ENCODE measurements around the gene EMSY. TPM values are rescaled to one million over a fixed set of nuclear protein-coding genes. Genes with fewer than 3 reads are reported as not detected.
A peak's percentile ranks its signal among the peaks of the same experiment; 100 is the strongest.
"Not testable (repeated sequence)": the region's sequence is repeated elsewhere in the genome, so short reads cannot be mapped to it uniquely, and the experiment has no call there.

The EMSY gene
- total and polyA plus RNA-seq, 12 donors: 5.9 to 23.4 (median 16.9) TPM

DNA sequence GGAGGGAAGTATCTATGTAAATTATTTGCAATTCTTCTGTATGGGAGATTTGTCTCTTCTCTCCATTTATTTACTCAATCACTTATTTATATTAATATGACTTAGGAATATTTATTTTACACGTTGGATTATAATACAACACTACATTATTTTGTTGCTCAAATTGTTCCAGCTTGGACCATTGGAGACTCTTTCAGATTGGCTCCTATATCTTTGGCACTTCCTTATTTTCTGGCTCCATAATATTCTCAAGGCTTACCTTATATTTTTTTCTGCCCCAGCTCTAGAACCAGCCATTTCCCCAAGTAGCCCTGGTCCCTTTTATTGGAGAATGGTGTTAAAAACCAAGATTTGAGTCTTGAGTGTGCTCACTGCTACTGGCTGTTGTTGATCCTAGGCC is 123.8 kb downstream of the EMSY start:
- H3K4me1 ChIP-seq: no peaks in the 10 kb centered on the region
- no peaks in the 10 kb centered on the region for H3K27me3 ChIP-seq
- intact Hi-C loops (cut with DNase I): no loop called here
- 81 to 87% methylated on average over 1 of the region's 1 CpG for whole genome bisulfite sequencing, 2 donors
- no peak for DNase-seq
- H3K9me3 ChIP-seq: no peaks in the 10 kb centered on the region
- TF ChIP-seq, protein P1, sequence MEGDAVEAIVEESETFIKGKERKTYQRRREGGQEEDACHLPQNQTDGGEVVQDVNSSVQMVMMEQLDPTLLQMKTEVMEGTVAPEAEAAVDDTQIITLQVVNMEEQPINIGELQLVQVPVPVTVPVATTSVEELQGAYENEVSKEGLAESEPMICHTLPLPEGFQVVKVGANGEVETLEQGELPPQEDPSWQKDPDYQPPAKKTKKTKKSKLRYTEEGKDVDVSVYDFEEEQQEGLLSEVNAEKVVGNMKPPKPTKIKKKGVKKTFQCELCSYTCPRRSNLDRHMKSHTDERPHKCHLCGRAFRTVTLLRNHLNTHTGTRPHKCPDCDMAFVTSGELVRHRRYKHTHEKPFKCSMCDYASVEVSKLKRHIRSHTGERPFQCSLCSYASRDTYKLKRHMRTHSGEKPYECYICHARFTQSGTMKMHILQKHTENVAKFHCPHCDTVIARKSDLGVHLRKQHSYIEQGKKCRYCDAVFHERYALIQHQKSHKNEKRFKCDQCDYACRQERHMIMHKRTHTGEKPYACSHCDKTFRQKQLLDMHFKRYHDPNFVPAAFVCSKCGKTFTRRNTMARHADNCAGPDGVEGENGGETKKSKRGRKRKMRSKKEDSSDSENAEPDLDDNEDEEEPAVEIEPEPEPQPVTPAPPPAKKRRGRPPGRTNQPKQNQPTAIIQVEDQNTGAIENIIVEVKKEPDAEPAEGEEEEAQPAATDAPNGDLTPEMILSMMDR (IDR thresholded peaks at IDR 0.05): no peak
- no peak for ATAC-seq
- no peak overlapping the region for H3K27ac ChIP-seq
- no peaks in the 10 kb centered on the region for H3K36me3 ChIP-seq
- H3K4me3 ChIP-seq: no peak overlapping the region

DNA sequence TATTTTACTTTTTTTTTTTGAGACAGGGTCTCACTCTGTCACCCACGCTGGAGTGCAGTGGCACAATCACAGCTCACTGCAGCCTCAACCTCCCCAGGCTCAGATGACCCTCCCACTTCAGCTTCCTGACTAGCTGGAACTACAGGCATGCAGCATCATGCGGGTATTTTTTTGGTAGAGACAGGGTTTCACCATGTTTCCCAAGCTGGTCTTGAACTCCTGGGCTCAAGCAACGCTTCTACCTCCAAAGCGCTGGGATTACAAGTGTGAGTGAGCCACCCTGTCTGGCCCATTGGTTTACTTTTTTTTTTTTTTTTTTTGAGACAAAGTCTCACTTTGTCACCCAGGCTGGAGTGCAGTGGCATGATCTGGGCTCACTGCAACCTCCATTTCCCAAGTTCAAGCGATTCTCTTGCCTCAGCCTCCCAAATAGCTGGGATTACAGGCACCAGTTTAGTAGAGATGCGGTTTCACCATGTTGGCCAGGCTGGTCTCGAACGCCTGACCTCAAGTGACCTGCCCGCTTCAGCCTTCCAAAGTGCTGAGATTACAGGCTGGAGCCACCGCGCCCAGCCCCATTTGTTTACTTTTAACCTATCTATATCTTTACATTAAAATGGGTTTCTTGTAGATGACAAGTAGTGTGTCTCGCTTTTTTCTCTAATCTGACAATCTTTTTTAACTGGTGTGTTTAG is 127.5 kb downstream of the EMSY start:
- intact Hi-C loops (cut with DNase I): loop anchor here in 1 of 10 donors (5.0 kb wide), 1 partner anchor 35 kb away; no protein-coding TSS in a partner anchor
- H3K27ac ChIP-seq, H3K4me3 ChIP-seq, H3K36me3 ChIP-seq, ATAC-seq, DNase-seq, H3K27me3 ChIP-seq, H3K9me3 ChIP-seq: not testable (repeated sequence)
- peaks cover 2 to 13% (median 9%) of the 10 kb centered on the region in 9 donors for H3K4me1 ChIP-seq
- 93 to 95% methylated on average over 12 of the region's 12 CpGs for WGBS, 2 donors

DNA sequence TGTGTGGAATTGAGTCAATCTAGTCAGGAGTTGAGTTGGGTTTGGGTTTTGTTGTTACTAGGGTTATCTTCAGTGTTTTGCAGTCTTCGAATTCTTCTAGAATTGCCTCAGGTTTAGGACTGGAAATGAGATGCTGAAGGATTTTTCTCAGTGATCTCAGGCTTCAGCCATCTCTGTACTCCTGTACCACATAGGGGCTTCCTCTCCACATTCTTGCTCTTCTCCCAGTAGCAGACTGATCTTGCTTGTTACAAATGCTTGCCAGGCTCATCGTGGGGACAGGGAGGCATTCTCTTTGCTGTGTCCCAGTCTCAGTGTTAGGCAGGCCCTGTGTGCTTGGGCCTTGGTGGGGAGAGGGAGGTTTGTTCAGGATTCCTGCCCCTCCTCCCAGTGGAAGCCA is 129.6 kb downstream of the EMSY start:
- 73 to 82% methylated on average over 2 of the region's 2 CpGs for WGBS, 2 donors
- no peak for ATAC-seq
- Histone ChIP-seq H3K4me1 (peaks cover 13 to 34% (median 28%) of the 10 kb centered on the region in 9 donors), H3K27me3 (no peaks in the 10 kb centered on the region), H3K4me3 (no peak overlapping the region), H3K9me3 (no peaks in the 10 kb centered on the region), H3K36me3 (no peaks in the 10 kb centered on the region), H3K27ac (peak overlapping the region in 1 of 10 donors; percentile 30)
- TF ChIP-seq, protein P1 (IDR thresholded peaks at IDR 0.05): no peak
- intact Hi-C loops (cut with DNase I): loop anchor here in 1 of 10 donors (5.0 kb wide), 1 partner anchor 33 kb away; no protein-coding TSS in a partner anchor
- DNase-seq: no peak

GRCh38 chr11:76574879-76575278 is 130.1 kb downstream of the EMSY start:
- DNase-seq: no peak
- Histone ChIP-seq H3K4me1 (peaks cover 13 to 39% (median 33%) of the 10 kb centered on the region in 9 donors), H3K9me3 (no peaks in the 10 kb centered on the region), H3K27ac (peak overlapping the region in 1 of 10 donors; percentile 30), H3K27me3 (no peaks in the 10 kb centered on the region), H3K4me3 (no peak overlapping the region), H3K36me3 (no peaks in the 10 kb centered on the region)
- 70 to 91% methylated on average over 1 of the region's 1 CpG for WGBS, 2 donors
- intact Hi-C loops (cut with DNase I): loop anchor here in 1 of 10 donors (5.0 kb wide), 1 partner anchor 32 kb away; no protein-coding TSS in a partner anchor
- TF ChIP-seq, protein P1 (IDR thresholded peaks at IDR 0.05): no peak
- ATAC-seq: no peak

All from heart right ventricle (tissue), 16 donors.